Medulla oblongata (tissue), 1 donor: ENCODE measurements around the gene PRR20B.
"Not testable (repeated sequence)": the region's sequence is repeated elsewhere in the genome, so short reads cannot be mapped to it uniquely, and the experiment has no call there.

Source experiments
- DNase-seq: peaks from one replicate; pipeline ENCODE4 v3.0.0-alpha.2; 2015; ENCODE audit errors: extremely low spot score

PRR20B gene

GRCh38 chr13:57147188-57147587 is at the start of gene PRR20B:
Gene PRR20B (plus strand): TSS chr13:57147488. CDS start chr13:57147875, 387 bp downstream.
- not testable (repeated sequence) for DNase-seq

- no peak for DNase-seq
Observed at GRCh38 chr13:57114945-57115344, 32.3 kb upstream of the PRR20B start.

- peak; percentile 3 for DNase-seq
Observed at GRCh38 chr13:57123681-57124080, 23.6 kb upstream of the PRR20B start.

GRCh38 chr13:57128909-57129308 is 18.4 kb upstream of the PRR20B start:
- DNase-seq = no peak

- DNase-seq = no peak
Observed at GRCh38 chr13:57136093-57136492, 11.2 kb upstream of the PRR20B start.

- no peak for DNase-seq
Observed at GRCh38 chr13:57137585-57137984, 9.7 kb upstream of the PRR20B start.

- no peak for DNase-seq
Observed at GRCh38 chr13:57138988-57139387, 8.3 kb upstream of the PRR20B start.

- DNase-seq = not testable (repeated sequence)
Observed at GRCh38 chr13:57139781-57140180, 7.5 kb upstream of the PRR20B start.

- DNase-seq = not testable (repeated sequence)
Observed at GRCh38 chr13:57140235-57140968, 6.9 kb upstream of the PRR20B start, which contains the start of gene PRR20A. Gene PRR20A (plus strand): TSS chr13:57140918. CDS start chr13:57141305, 387 bp downstream.

GRCh38 chr13:57148106-57148505 is 818 bp downstream of the PRR20B start:
- DNase-seq = not testable (repeated sequence)

GRCh38 chr13:57153761-57154160 is 6.5 kb downstream of the PRR20B start, which contains the start of gene PRR20C:
Gene PRR20C (plus strand): TSS chr13:57154061. CDS start chr13:57154448, 387 bp downstream.
- DNase-seq = not testable (repeated sequence)

- DNase-seq = not testable (repeated sequence)
Observed at GRCh38 chr13:57160332-57160731, 13.0 kb downstream of the PRR20B start, which contains the start of gene PRR20D. Gene PRR20D (plus strand): TSS chr13:57160632. CDS start chr13:57161019, 387 bp downstream.

GRCh38 chr13:57166897-57167296 is 19.6 kb downstream of the PRR20B start, which contains the start of gene PRR20E:
Gene PRR20E (plus strand): TSS chr13:57167197. CDS start chr13:57167584, 387 bp downstream.
- not testable (repeated sequence) for DNase-seq

GRCh38 chr13:57191667-57192066 is 44.4 kb downstream of the PRR20B start:
- no peak for DNase-seq
